NOMO-1 (cell line): Measurements from ENCODE around the gene TMEM45A.
"Not testable (repeated sequence)": the region's sequence is repeated elsewhere in the genome, so short reads cannot be mapped to it uniquely, and the experiment has no call there.

Experiments
- DNase-seq, 2 experiments: peaks; one replicate each; lab custom pipeline; 2025; ENCODE audit not compliant: unreplicated experiment in 2 of 2; lab: John Stamatoyannopoulos, UW

TMEM45A gene

DNA sequence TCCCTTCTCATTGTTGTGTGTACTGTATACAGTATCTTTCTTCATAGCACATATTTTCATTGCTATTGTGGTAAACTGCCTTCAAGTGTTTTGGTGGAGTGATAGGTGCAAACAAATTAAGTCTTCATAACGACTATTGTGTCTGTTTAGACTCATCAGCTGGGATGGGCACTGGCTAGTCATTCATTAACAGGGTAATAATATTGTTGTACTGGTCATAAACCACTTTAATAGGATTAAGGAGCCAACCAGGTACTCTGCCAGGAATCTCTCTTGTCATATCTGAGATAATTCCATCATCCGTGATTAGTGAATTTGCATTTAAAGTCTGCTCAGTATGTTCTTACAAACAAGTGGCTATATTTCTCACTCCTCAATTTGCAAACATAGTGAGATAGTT is 10.2 kb upstream of the TMEM45A start:
- no peak for DNase-seq

DNA sequence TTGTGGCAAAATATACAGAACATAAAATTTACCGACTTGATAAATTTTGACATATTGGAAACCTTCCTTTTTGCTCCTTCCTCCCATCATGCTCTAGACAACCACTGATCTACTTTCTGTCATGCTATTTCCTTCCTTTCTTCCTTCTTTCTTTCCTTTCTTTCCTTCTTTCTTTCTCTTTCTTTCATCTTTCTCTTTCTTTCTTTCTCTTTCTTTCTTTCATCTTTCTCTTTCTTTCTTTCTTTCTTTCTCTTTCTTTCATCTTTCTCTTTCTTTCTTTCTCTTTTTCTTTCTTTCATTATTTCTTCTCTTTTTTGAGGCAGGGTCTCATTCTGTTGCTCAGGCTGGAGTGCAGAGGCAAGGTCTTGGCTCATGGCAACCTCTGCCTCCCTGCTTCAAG is 8.9 kb upstream of the TMEM45A start:
- no peak for DNase-seq

GRCh38 chr3:100486808-100487207 is 5.6 kb upstream of the TMEM45A start:
- no peak for DNase-seq

GRCh38 chr3:100489118-100489517 is 3.3 kb upstream of the TMEM45A start:
- no peak for DNase-seq

- DNase-seq = peak in 1 of 2 experiments; percentile 50
Measured at GRCh38 chr3:100496711-100497261, 4.4 kb downstream of the TMEM45A start.

GRCh38 chr3:100499651-100500050 is 7.2 kb downstream of the TMEM45A start:
- no peak for DNase-seq

- DNase-seq = no peak
Measured at GRCh38 chr3:100500320-100500880, 8.0 kb downstream of the TMEM45A start.

- DNase-seq = peak in 1 of 2 experiments; percentile 20
Measured at GRCh38 chr3:100503448-100503847, 11.0 kb downstream of the TMEM45A start.

DNA sequence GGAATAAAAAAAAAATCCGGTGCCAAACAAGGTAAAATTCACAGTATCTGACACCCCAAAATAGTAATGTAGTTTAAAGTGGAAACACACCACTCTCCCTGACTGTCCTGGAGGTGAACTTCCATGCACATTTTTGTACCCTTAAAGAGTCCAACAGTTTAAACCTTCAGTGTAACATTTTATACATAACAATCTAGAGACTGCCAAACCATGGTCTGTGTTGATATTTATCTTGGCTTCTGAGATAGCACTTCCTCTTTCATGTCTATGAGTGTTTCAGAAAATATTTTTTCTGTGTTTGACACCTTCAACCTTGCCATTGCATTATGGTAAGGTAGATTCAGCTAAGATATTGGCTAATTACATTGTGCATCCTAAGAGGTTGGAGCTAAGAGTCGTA is 13.9 kb downstream of the TMEM45A start:
- peak in 1 of 2 experiments; percentile 44 for DNase-seq

DNA sequence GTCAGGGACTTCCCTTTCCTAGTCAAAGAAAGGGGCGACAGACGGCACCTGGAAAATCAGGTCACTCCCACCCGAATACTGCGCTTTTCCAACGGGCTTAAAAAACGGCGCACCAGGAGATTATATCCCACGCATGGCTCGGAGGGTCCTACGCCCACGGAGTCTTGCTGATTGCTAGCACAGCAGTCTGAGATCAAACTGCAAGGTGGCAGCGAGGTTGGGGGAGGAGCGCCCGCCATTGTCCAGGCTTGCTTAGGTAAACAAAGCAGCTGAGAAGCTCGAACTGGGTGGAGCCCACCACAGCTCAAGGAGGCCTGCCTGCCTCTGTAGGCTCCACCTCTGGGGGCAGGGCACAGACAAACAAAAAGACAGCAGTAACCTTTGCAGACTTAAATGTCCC is 17.4 kb downstream of the TMEM45A start:
- DNase-seq = not testable (repeated sequence)

GRCh38 chr3:100516232-100516631 is 23.8 kb downstream of the TMEM45A start:
- no peak for DNase-seq

DNA sequence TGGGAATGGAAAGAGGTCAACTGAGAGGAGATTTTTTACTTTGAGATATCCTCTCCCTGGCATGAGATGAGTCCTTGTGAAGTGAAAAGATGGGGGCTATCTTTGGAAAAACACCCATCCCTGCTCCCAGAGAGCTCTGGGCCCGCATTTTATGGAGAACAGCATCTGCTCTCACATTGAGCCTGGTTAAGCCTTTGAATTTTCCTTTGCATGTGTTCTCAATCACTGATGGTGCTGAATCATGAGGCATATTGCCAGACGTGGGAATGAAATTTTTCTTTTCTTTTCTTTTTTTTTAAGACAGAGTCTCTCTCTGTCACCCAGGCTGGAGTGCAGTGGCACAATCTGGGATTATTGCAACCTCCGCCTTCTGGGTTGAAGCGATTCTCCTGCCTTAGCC is 24.4 kb downstream of the TMEM45A start:
- no peak for DNase-seq

- DNase-seq = no peak
Measured at GRCh38 chr3:100517276-100517675, 24.9 kb downstream of the TMEM45A start.

GRCh38 chr3:100518244-100518643 is 25.8 kb downstream of the TMEM45A start:
- DNase-seq = no peak

DNA sequence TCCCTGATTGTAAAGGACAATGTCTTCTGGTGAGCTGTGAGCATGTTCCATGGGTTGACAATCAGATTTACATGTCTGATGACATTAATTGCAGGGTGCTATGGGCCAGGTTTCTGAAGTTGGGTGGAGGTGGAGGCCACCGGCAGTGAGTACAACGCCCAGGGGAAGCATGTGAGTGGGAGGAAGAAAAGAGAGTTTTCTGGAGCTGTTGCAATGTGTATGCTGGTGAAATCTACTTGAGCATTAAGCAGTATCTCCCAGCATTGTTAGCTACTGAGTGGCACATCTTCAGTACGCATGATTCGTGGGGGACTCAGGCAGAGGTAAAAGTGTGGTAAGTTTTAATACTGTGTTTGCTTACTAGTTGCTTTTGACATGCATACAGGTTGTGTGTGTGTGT is 26.6 kb downstream of the TMEM45A start:
- DNase-seq = peak; percentile 22 to 24

- DNase-seq = peak; percentile 77 to 88
Measured at GRCh38 chr3:100521439-100521845, 29.0 kb downstream of the TMEM45A start.

DNA sequence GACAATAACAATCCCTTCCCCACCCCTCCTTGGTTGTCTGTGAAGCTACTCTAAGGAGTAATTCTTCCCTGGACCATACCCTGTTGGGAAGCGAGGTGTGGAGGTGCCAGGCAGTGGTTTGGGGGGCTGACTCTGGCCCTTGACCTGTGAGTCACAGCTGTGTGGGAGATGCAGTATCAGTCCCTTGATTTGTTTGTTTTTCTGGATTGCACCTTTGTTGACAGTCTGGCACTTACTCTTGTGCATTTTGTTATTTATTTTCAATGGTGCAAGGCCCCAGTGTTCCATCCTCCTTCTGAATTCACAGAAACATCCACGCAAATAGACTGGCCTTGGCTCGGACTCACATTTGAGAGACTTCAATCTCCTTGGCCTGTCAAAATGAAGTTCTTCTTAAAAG is 29.7 kb downstream of the TMEM45A start:
- DNase-seq = no peak

GRCh38 chr3:100523050-100523760 is 30.8 kb downstream of the TMEM45A start:
- DNase-seq = no peak

DNA sequence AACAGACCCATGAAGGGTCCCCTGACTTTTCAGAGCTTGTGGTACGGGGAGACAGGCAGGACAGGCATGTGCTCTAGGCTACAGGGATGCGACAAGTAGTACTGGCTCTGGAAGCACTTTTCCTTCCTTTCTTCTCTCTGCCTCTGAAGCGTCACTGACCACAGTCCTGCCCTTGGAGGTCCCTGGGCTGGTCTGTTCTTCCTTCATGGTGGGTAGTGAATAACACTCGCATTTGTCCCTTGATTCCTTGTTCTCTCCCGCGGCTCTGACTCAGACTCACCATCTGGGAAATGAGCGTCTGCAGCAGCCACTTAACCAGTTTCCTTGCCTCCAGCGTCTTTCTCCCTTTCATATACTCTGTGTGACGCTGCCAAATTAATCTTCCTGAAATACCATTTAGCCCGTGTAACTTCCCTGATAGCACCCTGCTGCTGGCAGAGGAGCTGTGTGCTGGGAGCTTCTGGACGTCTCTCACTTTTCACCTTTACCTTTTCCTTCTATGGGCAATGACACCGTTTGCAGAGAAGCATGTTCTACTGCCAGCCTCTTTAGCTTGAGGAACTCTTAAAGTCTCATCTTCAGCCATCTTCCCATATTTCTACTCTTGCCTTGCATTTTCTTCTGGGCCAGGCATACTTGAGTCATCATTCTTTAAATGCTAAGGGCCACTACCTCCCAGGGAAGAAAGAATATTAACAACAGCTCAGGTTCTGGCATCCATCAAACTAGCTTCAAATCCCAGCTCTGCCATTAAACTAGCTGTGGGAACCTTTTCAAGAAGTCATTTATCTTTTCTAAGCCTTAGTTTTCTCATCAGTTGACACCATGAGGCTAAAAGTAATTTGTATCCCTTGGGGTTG is 33.6 kb downstream of the TMEM45A start:
- no peak for DNase-seq

GRCh38 chr3:100526613-100527346 is 34.4 kb downstream of the TMEM45A start:
- DNase-seq = peak; percentile 42 to 53

- no peak for DNase-seq
Measured at GRCh38 chr3:100527347-100527735, 34.9 kb downstream of the TMEM45A start.
